ENCODE data around the gene MEGF11.

DNA sequence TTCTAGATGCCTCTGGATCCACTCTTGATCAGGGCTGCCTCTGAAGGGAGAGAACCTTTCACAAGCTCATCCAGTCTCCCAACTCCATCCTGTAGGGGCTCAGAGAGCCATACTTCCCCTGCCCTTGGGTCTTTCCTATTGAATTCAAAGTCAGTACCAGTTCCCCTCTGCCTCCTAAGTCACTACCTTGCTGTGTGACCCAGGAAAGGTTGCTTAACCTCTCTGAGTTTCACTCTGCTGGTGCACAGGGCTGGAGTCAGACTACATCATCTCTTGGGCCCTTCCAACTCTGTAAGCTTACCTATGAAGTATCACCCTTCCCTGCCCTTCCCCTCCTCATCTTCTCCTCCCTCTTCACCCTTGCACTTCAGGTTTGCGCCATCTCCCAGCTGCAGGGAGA, 117.9 kb downstream of the MEGF11 start:
- TF ChIP-seq PATZ1 (tag by site-specific recombination; IDR thresholded peaks at IDR 0.05) (no peak), HOXA7 (CRISPR knock-in tag; IDR thresholded peaks at IDR 0.05; ENCODE audit: borderline replicate concordance) (no peak)
